SK-N-SH (cell line): ENCODE results near the gene A2ML1.

Experiments
- CHD2 ChIP-seq: fragments of 150-350 bp; IDR thresholded peaks from 2 replicates; pipeline ENCODE4 v1.6.1; 2018; ENCODE audit warnings: low read length; ENCODE audit not compliant: partially characterized antibody
- CTCF ChIP-seq: fragments of 200-600 bp; sonication (generic); IDR thresholded peaks from 2 replicates; pipeline ENCODE4 v1.6.1; 2017; ENCODE audit warnings: antibody characterized with exemption, mild to moderate bottlenecking, moderate library complexity
- EP300 ChIP-seq, 2 experiments: IDR thresholded peaks; 2 replicates each; pipeline versions ENCODE4 v1.4.0 to v1.6.1; 2012; ENCODE audit warnings: borderline replicate concordance in 1 of 2, low read depth in 1 of 2, low read length in 1 of 2
- EZH2phosphoT487 ChIP-seq: fragments of 200-600 bp; sonication (generic); IDR thresholded peaks from 2 replicates; pipeline ENCODE4 v1.6.1; 2017; ENCODE audit warnings: low read depth, mixed run types, mild to moderate bottlenecking, antibody characterized with exemption, moderate library complexity, borderline replicate concordance
- FOXJ3 ChIP-seq: sonication (generic); formaldehyde crosslinking; IDR thresholded peaks from 2 replicates; pipeline ENCODE4 v1.5.1; 2020; ENCODE audit warnings: mild to moderate bottlenecking, missing genetic modification reagents
- FOXM1 ChIP-seq: IDR thresholded peaks from 2 replicates; pipeline ENCODE4 v1.4.0; 2012; ENCODE audit warnings: low read depth, mild to moderate bottlenecking
- MXI1 ChIP-seq: IDR thresholded peaks from 2 replicates; pipeline ENCODE4 v1.6.1; 2012; ENCODE audit warnings: mild to moderate bottlenecking, low read depth, low read length, improper control_type of control experiment
- NRF1 ChIP-seq: IDR thresholded peaks from 2 replicates; pipeline ENCODE4 v1.6.1; 2012; ENCODE audit warnings: low read depth, mild to moderate bottlenecking, low read length
- PBX3 ChIP-seq: IDR thresholded peaks from 2 replicates; pipeline ENCODE4; 2012
- RCOR1 ChIP-seq: fragments of 150-350 bp; IDR thresholded peaks from 2 replicates; pipeline ENCODE4 v1.6.1; 2017; ENCODE audit warnings: antibody characterized with exemption, low read length
- TAF1 ChIP-seq: IDR thresholded peaks from 2 replicates; pipeline ENCODE4 v1.6.1; 2012; ENCODE audit warnings: low read depth, mild to moderate bottlenecking, low read length, moderate library complexity, borderline replicate concordance
- USF1 ChIP-seq: IDR thresholded peaks from 2 replicates; pipeline ENCODE4 v1.4.0; 2012; ENCODE audit warnings: low read depth, borderline replicate concordance
- USF2 ChIP-seq: fragments of 150-350 bp; IDR thresholded peaks from 2 replicates; pipeline ENCODE4 v1.6.1; 2017; ENCODE audit warnings: antibody characterized with exemption, low read length, low read depth, borderline replicate concordance
- YY1 ChIP-seq: IDR thresholded peaks from 2 replicates; pipeline ENCODE4 v1.4.0; 2012; ENCODE audit warnings: low read depth, mild to moderate bottlenecking

- TF ChIP-seq MXI1 (no peak), CTCF (no peak), EP300 (IDR thresholded peaks at IDR 0.05; ENCODE audit: borderline replicate concordance in 1 of 2, low read depth in 1 of 2, low read length in 1 of 2) (no peak), PBX3 (no peak), USF2 (no peak), TAF1 (no peak), CHD2 (no peak), NRF1 (no peak), EZH2phosphoT487 (no peak), FOXJ3 (CRISPR knock-in tag) (no peak), USF1 (no peak), YY1 (no peak), FOXM1 (no peak), RCOR1 (no peak)
Observed at GRCh38 chr12:8917031-8917430, 94.6 kb downstream of the A2ML1 start.
